GM12875 (cell line): ENCODE data around the gene ZNF177.

Experiments
- H3K4me3 ChIP-seq: one replicate; pipeline ENCODE4 v1.5.1; 2011; ENCODE audit warnings: low read depth, low read length, control low read depth
- CTCF ChIP-seq: IDR thresholded peaks from 2 replicates; pipeline ENCODE4 v1.5.1; 2011; ENCODE audit warnings: low read depth, mild to moderate bottlenecking, control low read depth, inconsistent platforms, low read length, moderate library complexity, borderline replicate concordance; ENCODE audit not compliant: insufficient read depth

The ZNF177 gene

GRCh38 chr19:9354651-9355050, 8.2 kb upstream of the ZNF177 start:
- no peak overlapping the region for H3K4me3 ChIP-seq
- TF ChIP-seq CTCF, result no peak

GRCh38 chr19:9370738-9371619, 8.2 kb downstream of the ZNF177 start:
- TF ChIP-seq CTCF, result no peak

GRCh38 chr19:9381361-9381785, 18.6 kb downstream of the ZNF177 start:
- H3K4me3 ChIP-seq, result no peak overlapping the region
- TF ChIP-seq CTCF, result no peak

More at GRCh38 chr19:9370738-9371619, 8.2 kb downstream of the ZNF177 start:
- H3K4me3 ChIP-seq, result no peak overlapping the region

- H3K4me3 ChIP-seq, result no peak overlapping the region
- TF ChIP-seq CTCF, result no peak
These were observed 44.1 kb downstream of the ZNF177 start for GRCh38 chr19:9406798-9407352.

GRCh38 chr19:9407827-9408226, 45.0 kb downstream of the ZNF177 start:
- TF ChIP-seq CTCF, result no peak
- H3K4me3 ChIP-seq, result no peak overlapping the region

GRCh38 chr19:9413240-9413954, 50.6 kb downstream of the ZNF177 start:
- H3K4me3 ChIP-seq, result no peak overlapping the region

More at GRCh38 chr19:9413240-9413954, 50.6 kb downstream of the ZNF177 start:
- no peak for TF ChIP-seq CTCF
